ENCODE results near the gene MAN2A1.

The MAN2A1 gene

GRCh38 chr5:109855056-109855455, 165.3 kb downstream of the MAN2A1 start:
- ATAC-seq (ENCODE audit: low read depth): no peak
- Histone ChIP-seq H3K27me3 (ENCODE audit: insufficient read depth, poor library complexity, severe bottlenecking) (no peaks in the 10 kb centered on the region), H3K36me3 (ENCODE audit: low read depth) (peaks cover 67% of the 10 kb centered on the region), H3K9me3 (ENCODE audit: severe bottlenecking) (no peaks in the 10 kb centered on the region), H3K4me3 (ENCODE audit: severe bottlenecking) (no peak overlapping the region), H3K4me1 (ENCODE audit: insufficient read depth, poor library complexity, severe bottlenecking) (no peaks in the 10 kb centered on the region), H3K27ac (ENCODE audit: poor library complexity, severe bottlenecking) (no peak overlapping the region)
- no peak for DNase-seq (ENCODE audit: low spot score)
- no peak for TF ChIP-seq CTCF (IDR thresholded peaks at IDR 0.05; ENCODE audit: poor library complexity, severe bottlenecking)

GRCh38 chr5:109857405-109858031, 167.8 kb downstream of the MAN2A1 start:
- H3K36me3 ChIP-seq (ENCODE audit: low read depth): peaks cover 74% of the 10 kb centered on the region
- ATAC-seq (ENCODE audit: low read depth): no peak
- no peaks in the 10 kb centered on the region for H3K9me3 ChIP-seq (ENCODE audit: severe bottlenecking)
- H3K4me1 ChIP-seq (ENCODE audit: insufficient read depth, poor library complexity, severe bottlenecking): no peaks in the 10 kb centered on the region
- no peak overlapping the region for H3K4me3 ChIP-seq (ENCODE audit: severe bottlenecking)
- no peak overlapping the region for H3K27ac ChIP-seq (ENCODE audit: poor library complexity, severe bottlenecking)
- no peak for DNase-seq (ENCODE audit: low spot score)
- H3K27me3 ChIP-seq (ENCODE audit: insufficient read depth, poor library complexity, severe bottlenecking): no peaks in the 10 kb centered on the region
- no peak for TF ChIP-seq CTCF (IDR thresholded peaks at IDR 0.05; ENCODE audit: poor library complexity, severe bottlenecking)

DNA sequence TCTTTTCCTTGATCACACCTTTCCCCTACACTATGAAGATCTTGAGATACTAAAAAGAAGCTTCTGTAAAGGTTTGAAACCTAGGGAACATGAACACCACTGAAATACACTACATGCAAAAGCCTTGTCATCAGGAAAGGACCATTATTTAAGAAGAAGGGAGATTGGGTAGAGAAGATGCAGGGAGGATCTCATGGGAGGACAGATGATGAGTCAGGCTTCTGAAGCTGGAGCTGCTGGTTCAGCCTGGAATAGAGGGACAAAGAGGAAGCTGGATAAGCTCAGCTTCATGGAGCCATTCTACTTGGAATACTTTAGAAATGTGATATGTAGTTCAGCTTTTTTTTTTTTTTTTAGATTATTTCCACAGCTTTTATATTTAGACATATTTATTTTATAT, 169.8 kb downstream of the MAN2A1 start:
- no peaks in the 10 kb centered on the region for H3K27me3 ChIP-seq (ENCODE audit: insufficient read depth, poor library complexity, severe bottlenecking)
- peaks cover 77% of the 10 kb centered on the region for H3K36me3 ChIP-seq (ENCODE audit: low read depth)
- DNase-seq (ENCODE audit: low spot score) (no peak), ATAC-seq (ENCODE audit: low read depth) (no peak)
- H3K4me1 ChIP-seq (ENCODE audit: insufficient read depth, poor library complexity, severe bottlenecking): no peaks in the 10 kb centered on the region
- H3K4me3 ChIP-seq (ENCODE audit: severe bottlenecking): no peak overlapping the region
- no peak overlapping the region for H3K27ac ChIP-seq (ENCODE audit: poor library complexity, severe bottlenecking)
- TF ChIP-seq CTCF (IDR thresholded peaks at IDR 0.05; ENCODE audit: poor library complexity, severe bottlenecking): no peak
- H3K9me3 ChIP-seq (ENCODE audit: severe bottlenecking): no peaks in the 10 kb centered on the region

DNA sequence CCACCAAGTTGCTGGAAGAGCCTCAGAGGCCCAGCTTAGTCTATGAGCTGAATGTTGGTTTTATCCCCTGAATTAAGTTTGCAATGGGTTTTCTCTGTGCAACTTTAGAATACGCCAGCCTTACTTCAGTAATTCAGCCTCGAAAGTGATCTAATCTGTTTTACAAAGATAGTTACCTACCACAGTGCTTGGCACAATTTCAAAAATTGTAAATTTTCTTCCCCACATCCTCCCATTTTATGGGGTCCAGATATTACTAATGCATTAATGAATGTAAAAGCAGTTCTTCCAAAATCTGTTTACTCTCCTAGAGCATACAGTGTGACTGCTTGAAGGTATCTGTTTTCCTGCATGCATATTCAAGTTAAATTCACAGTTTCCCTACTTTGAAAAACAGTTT, 172.6 kb downstream of the MAN2A1 start:
- no peak overlapping the region for H3K27ac ChIP-seq (ENCODE audit: poor library complexity, severe bottlenecking)
- no peak for DNase-seq (ENCODE audit: low spot score)
- no peak for TF ChIP-seq CTCF (IDR thresholded peaks at IDR 0.05; ENCODE audit: poor library complexity, severe bottlenecking)
- H3K36me3 ChIP-seq (ENCODE audit: low read depth): peaks cover 62% of the 10 kb centered on the region
- H3K4me1 ChIP-seq (ENCODE audit: insufficient read depth, poor library complexity, severe bottlenecking): no peaks in the 10 kb centered on the region
- no peaks in the 10 kb centered on the region for H3K27me3 ChIP-seq (ENCODE audit: insufficient read depth, poor library complexity, severe bottlenecking)
- no peak overlapping the region for H3K4me3 ChIP-seq (ENCODE audit: severe bottlenecking)
- H3K9me3 ChIP-seq (ENCODE audit: severe bottlenecking): no peaks in the 10 kb centered on the region
- no peak for ATAC-seq (ENCODE audit: low read depth)

DNA sequence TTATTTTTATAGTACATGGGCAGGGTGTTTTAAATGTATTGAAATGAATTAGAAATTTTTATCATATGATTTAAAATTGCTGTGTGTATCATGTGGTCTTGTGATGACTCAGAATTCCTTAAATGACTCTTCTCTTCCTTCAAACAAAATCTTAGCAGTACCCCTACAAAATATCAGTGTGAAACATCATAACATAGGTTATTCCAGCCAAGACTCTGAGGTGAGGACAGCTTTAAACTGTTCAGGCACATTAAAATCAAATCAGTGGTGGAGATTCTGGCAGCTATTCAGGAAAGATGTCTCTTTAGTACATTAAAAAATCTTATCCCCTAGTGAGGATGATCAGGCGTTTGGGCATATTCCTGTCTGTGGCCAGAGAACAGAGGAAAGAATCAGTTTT, 174.0 kb downstream of the MAN2A1 start:
- H3K27ac ChIP-seq (ENCODE audit: poor library complexity, severe bottlenecking): no peak overlapping the region
- H3K36me3 ChIP-seq (ENCODE audit: low read depth): peaks cover 67% of the 10 kb centered on the region
- no peak for DNase-seq (ENCODE audit: low spot score)
- no peaks in the 10 kb centered on the region for H3K4me1 ChIP-seq (ENCODE audit: insufficient read depth, poor library complexity, severe bottlenecking)
- no peak for TF ChIP-seq CTCF (IDR thresholded peaks at IDR 0.05; ENCODE audit: poor library complexity, severe bottlenecking)
- no peak overlapping the region for H3K4me3 ChIP-seq (ENCODE audit: severe bottlenecking)
- H3K9me3 ChIP-seq (ENCODE audit: severe bottlenecking): no peaks in the 10 kb centered on the region
- no peaks in the 10 kb centered on the region for H3K27me3 ChIP-seq (ENCODE audit: insufficient read depth, poor library complexity, severe bottlenecking)
- ATAC-seq (ENCODE audit: low read depth): no peak

Data from RWPE2 (cell line).